ENCODE data around the gene ZNF462. TPM values are rescaled to one million over a fixed set of nuclear protein-coding genes. Genes with fewer than 3 reads are reported as not detected.
A peak's percentile ranks its signal among the peaks of the same experiment; 100 is the strongest.

ZNF462 gene
- total RNA-seq, 4 donors from 2014 or later: 18.6 to 37.1 (median 27.3) TPM

DNA sequence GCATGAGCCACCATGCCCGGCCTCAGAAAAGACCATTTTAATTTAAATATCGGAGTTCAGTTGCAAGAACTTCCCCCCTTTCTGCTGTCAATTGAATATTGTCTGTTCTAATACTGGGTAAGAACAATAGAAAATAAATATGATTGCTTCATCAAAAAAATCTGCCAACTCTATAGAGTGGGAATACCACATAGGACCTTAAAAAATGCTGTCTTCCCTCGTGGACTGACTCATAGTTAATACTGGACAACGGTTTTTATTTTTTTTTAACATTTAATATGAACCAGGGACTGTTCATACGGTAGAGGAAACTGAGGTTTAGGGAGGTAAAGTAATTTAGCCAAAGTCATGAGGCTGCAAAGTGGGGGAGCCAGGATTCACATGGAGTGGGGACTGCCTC is 9.7 kb downstream of the ZNF462 start:
- H3K27me3 ChIP-seq: no peaks in the 10 kb centered on the region

DNA sequence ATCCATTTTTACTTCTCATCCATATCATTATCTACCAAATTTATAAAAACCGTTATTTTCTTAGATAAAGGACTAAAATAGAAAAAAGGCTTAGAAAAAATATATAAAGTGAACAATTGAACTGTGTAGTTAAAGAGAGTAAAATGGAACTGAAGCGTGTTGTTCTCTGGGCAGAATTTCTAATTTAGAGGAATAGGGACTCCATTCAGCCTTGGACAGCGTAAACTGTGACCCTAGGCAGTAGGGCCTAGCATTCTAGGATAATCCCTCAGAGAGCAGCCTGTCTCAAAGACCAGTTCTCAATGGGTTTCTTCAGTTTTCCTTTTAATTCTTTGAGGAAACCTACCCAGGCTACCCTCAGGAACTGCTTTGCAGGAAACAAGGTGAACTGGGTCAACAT is 11.1 kb downstream of the ZNF462 start:
- Histone ChIP-seq H3K4me3 (no peak overlapping the region), H3K27me3 (no peaks in the 10 kb centered on the region), H3K4me1 (peaks cover 7 to 95% (median 38%) of the 10 kb centered on the region in 4 donors), H3K9me3 (no peaks in the 10 kb centered on the region), H3K27ac (peak overlapping the region in 3 of 4 donors; percentile 9 to 59 (median 40)), H3K36me3 (no peaks in the 10 kb centered on the region)
- DNase-seq (ENCODE audit: low spot score in 2 of 2): no peak
- 42 to 51% methylated on average over 3 of the region's 3 CpGs for WGBS, 2 donors
- TF ChIP-seq POLR2A (IDR thresholded peaks at IDR 0.05) (no peak), EP300 (IDR thresholded peaks at IDR 0.05) (no peak)
- TF ChIP-seq, protein P1, sequence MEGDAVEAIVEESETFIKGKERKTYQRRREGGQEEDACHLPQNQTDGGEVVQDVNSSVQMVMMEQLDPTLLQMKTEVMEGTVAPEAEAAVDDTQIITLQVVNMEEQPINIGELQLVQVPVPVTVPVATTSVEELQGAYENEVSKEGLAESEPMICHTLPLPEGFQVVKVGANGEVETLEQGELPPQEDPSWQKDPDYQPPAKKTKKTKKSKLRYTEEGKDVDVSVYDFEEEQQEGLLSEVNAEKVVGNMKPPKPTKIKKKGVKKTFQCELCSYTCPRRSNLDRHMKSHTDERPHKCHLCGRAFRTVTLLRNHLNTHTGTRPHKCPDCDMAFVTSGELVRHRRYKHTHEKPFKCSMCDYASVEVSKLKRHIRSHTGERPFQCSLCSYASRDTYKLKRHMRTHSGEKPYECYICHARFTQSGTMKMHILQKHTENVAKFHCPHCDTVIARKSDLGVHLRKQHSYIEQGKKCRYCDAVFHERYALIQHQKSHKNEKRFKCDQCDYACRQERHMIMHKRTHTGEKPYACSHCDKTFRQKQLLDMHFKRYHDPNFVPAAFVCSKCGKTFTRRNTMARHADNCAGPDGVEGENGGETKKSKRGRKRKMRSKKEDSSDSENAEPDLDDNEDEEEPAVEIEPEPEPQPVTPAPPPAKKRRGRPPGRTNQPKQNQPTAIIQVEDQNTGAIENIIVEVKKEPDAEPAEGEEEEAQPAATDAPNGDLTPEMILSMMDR (IDR thresholded peaks at IDR 0.05): no peak

More for the DNA sequence above, 9.7 kb downstream of the ZNF462 start:
- Histone ChIP-seq H3K36me3 (no peaks in the 10 kb centered on the region), H3K9me3 (no peaks in the 10 kb centered on the region), H3K4me1 (peaks cover 7 to 95% (median 44%) of the 10 kb centered on the region in 4 donors), H3K4me3 (no peak overlapping the region), H3K27ac (peak overlapping the region in 2 of 4 donors; percentile 70 to 93)
- 61 to 71% methylated on average over 5 of the region's 5 CpGs for WGBS, 2 donors
- TF ChIP-seq, protein P1 (IDR thresholded peaks at IDR 0.05): no peak
- TF ChIP-seq POLR2A (IDR thresholded peaks at IDR 0.05): no peak
- no peak for TF ChIP-seq EP300 (IDR thresholded peaks at IDR 0.05)
- DNase-seq (ENCODE audit: low spot score in 2 of 2): no peak

DNA sequence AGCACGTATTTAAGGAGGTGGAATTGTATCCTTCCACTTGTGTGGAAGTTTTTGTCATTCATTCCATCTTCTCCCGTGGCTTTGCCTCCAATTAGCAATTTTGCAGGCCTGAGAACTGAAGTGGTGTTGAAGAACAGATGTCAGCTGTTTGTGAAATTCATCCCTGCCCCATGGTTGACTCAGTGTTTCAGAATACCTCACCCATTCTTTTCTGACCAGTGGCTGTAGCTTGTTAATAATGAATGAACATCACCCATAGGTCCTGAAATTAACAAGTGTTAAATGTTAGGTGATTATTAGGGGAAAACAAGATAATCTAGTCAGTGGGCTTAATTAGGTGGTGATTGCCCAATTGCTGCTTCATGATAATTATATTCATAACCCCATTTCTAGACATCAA is 11.7 kb downstream of the ZNF462 start:
- H3K4me3 ChIP-seq: no peak overlapping the region
- H3K36me3 ChIP-seq: no peaks in the 10 kb centered on the region
- no peaks in the 10 kb centered on the region for H3K9me3 ChIP-seq
- H3K4me1 ChIP-seq: peaks cover 7 to 95% (median 34%) of the 10 kb centered on the region in 4 donors
- WGBS, 2 donors: 67 to 72% methylated on average over 2 of the region's 2 CpGs
- peak overlapping the region in 3 of 4 donors; percentile 9 to 59 (median 40) for H3K27ac ChIP-seq
- H3K27me3 ChIP-seq: no peaks in the 10 kb centered on the region
- DNase-seq (ENCODE audit: low spot score in 2 of 2): no peak
- TF ChIP-seq POLR2A (IDR thresholded peaks at IDR 0.05) (no peak), EP300 (IDR thresholded peaks at IDR 0.05) (no peak)
- TF ChIP-seq, protein P1 (IDR thresholded peaks at IDR 0.05): no peak

DNA sequence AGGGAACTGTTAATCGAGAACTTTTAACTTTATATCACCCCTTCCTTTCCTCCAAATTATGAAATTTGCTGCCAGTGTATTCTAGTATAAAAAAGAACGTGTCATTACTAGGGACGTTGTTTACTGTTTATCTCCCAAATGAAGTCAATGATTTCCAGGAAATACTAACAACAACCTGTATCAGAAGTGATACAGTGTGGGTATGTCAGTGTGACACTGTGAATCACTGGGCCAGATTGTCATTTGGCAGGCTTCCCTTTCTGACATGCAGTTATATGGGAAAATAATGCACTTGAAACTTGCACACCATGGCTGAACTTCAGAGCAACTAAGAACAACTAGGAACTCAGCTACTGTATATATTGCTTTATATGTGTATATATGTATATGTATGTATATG is 12.6 kb downstream of the ZNF462 start:
- no peaks in the 10 kb centered on the region for H3K36me3 ChIP-seq
- TF ChIP-seq POLR2A (IDR thresholded peaks at IDR 0.05) (no peak), EP300 (IDR thresholded peaks at IDR 0.05) (no peak)
- TF ChIP-seq, protein P1 (IDR thresholded peaks at IDR 0.05): no peak
- peaks cover 3 to 95% (median 31%) of the 10 kb centered on the region in 4 donors for H3K4me1 ChIP-seq
- no peaks in the 10 kb centered on the region for H3K27me3 ChIP-seq
- 56% methylated on average over 3 of the region's 3 CpGs for WGBS, 2 donors
- H3K9me3 ChIP-seq: no peaks in the 10 kb centered on the region
- H3K27ac ChIP-seq: peak overlapping the region in 2 of 4 donors; percentile 59 to 66
- DNase-seq (ENCODE audit: low spot score in 2 of 2): no peak
- H3K4me3 ChIP-seq: no peak overlapping the region

DNA sequence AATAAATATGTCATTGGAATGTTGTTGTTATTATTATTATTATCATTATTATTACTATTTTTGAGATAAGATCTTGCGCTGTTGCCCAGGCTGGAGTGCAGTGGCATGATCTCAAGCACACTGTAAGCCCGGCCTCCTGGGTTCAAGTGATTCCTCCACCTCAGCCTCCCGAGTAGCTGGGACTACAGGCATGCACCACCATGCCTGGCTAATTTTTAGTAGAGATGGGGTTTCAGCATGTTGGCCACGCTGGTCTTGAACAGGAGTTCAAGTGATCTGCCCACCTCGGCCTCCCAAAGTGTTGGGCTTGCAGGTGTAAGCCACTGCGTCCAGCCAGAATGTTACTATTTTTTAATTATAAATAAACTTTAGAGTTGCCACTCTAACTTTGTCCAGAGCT is 14.4 kb downstream of the ZNF462 start:
- WGBS, 2 donors: 95 to 98% methylated on average over 6 of the region's 6 CpGs
- Histone ChIP-seq H3K27me3 (no peaks in the 10 kb centered on the region), H3K36me3 (no peaks in the 10 kb centered on the region), H3K27ac (peak overlapping the region in 2 of 4 donors; percentile 53 to 77), H3K9me3 (no peaks in the 10 kb centered on the region), H3K4me3 (no peak overlapping the region), H3K4me1 (peaks cover 0 to 87% (median 26%) of the 10 kb centered on the region in 4 donors)
- DNase-seq (ENCODE audit: low spot score in 2 of 2): no peak
- TF ChIP-seq EP300 (IDR thresholded peaks at IDR 0.05): no peak
- no peak for TF ChIP-seq POLR2A (IDR thresholded peaks at IDR 0.05)
- TF ChIP-seq, protein P1 (IDR thresholded peaks at IDR 0.05): no peak

All from tibial nerve (tissue), 4 donors.